ENCODE measurements around the gene ARV1. TPM values are rescaled to one million over a fixed set of nuclear protein-coding genes. Genes with fewer than 3 reads are reported as not detected.

Gene ARV1
- total RNA-seq, 1 experiment from 2014 or later = 4.0 TPM

- no peak for DNase-seq (ENCODE audit: low read depth, low spot score)
- H3K9ac ChIP-seq (ENCODE audit: low read length) = no peak overlapping the region
- no peaks in the 10 kb centered on the region for H3K9me3 ChIP-seq (ENCODE audit: control insufficient read depth in 1 of 2, insufficient read depth in 1 of 2, low read depth in 1 of 2, low read length in 2 of 2)
- intact Hi-C loops (cut with micrococcal nuclease) = no loop called here
- H3K4me2 ChIP-seq (ENCODE audit: low read length) = no peak overlapping the region
- H2AFZ ChIP-seq (ENCODE audit: low read depth, low read length, poor library complexity, severe bottlenecking) = no peak overlapping the region
- H3K27ac ChIP-seq (ENCODE audit: low read depth, low read length) = no peak overlapping the region
- no peak overlapping the region for H3K4me3 ChIP-seq (replicated peaks in 1 of 2; ENCODE audit: low read depth in 1 of 2, low read length in 2 of 2)
- H3K79me2 ChIP-seq (ENCODE audit: insufficient read depth, low read length) = no peaks in the 10 kb centered on the region
- H3K4me1 ChIP-seq (ENCODE audit: control insufficient read depth in 1 of 2, insufficient read depth in 2 of 2, low read length in 2 of 2) = no peaks in the 10 kb centered on the region
- POLR2A ChIA-PET = no interaction called here
- no TSS peak for BruUV-seq (replicated peaks)
- no peaks in the 10 kb centered on the region for H3K9me2 ChIP-seq (ENCODE audit: insufficient read depth)
- no peaks in the 10 kb centered on the region for H4K20me1 ChIP-seq (ENCODE audit: insufficient read depth)
- RAD21 ChIA-PET (ENCODE audit: low non-redundant PET in 1 of 2, low total read pairs in 2 of 2, uncharacterized antibody in 2 of 2, unreplicated experiment in 2 of 2) = no interaction called here
- no peak for ATAC-seq
- no peaks in the 10 kb centered on the region; a peak in 2 of 4 replicates for H3K36me3 ChIP-seq (ENCODE audit: control insufficient read depth in 1 of 2, insufficient read depth in 2 of 2, low read length in 2 of 2)
- CTCF ChIA-PET = no interaction called here
- no peaks in the 10 kb centered on the region for H3K27me3 ChIP-seq (ENCODE audit: insufficient read depth, low read length)
- TF ChIP-seq TCF7L2 (IDR thresholded peaks at IDR 0.05; ENCODE audit: borderline replicate concordance, extremely low read depth, insufficient read depth, insufficient read length) (no peak), RAD21 (IDR thresholded peaks at IDR 0.05; ENCODE audit: low read depth) (no peak), EZH2 (IDR thresholded peaks at IDR 0.05) (no peak), CBX3 (IDR thresholded peaks at IDR 0.05; ENCODE audit: low read depth) (no peak), ZFX (IDR thresholded peaks at IDR 0.05) (no peak), ELF1 (IDR thresholded peaks at IDR 0.05; ENCODE audit: borderline replicate concordance, low read depth) (no peak), SIN3A (IDR thresholded peaks at IDR 0.05; ENCODE audit: low read depth) (no peak), SRF (IDR thresholded peaks at IDR 0.05; ENCODE audit: low read depth) (no peak), POLR2AphosphoS5 (IDR thresholded peaks at IDR 0.05; ENCODE audit: low read depth, low read length) (no peak), EGR1 (IDR thresholded peaks at IDR 0.05; ENCODE audit: low read depth) (no peak)
- TF ChIP-seq, protein P1, sequence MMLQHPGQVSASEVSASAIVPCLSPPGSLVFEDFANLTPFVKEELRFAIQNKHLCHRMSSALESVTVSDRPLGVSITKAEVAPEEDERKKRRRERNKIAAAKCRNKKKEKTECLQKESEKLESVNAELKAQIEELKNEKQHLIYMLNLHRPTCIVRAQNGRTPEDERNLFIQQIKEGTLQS (IDR thresholded peaks at IDR 0.05) = no peak
Observed at GRCh38 chr1:230950404-230950803, 28.5 kb upstream of the ARV1 start.

- RAD21 ChIA-PET (ENCODE audit: low non-redundant PET in 1 of 2, low total read pairs in 2 of 2, uncharacterized antibody in 2 of 2, unreplicated experiment in 2 of 2) = no interaction called here
- Histone ChIP-seq H3K9me3 (ENCODE audit: control insufficient read depth in 1 of 2, insufficient read depth in 1 of 2, low read depth in 1 of 2, low read length in 2 of 2) (no peaks in the 10 kb centered on the region), H3K4me1 (ENCODE audit: control insufficient read depth in 1 of 2, insufficient read depth in 2 of 2, low read length in 2 of 2) (no peaks in the 10 kb centered on the region), H4K20me1 (ENCODE audit: insufficient read depth) (no peaks in the 10 kb centered on the region), H3K27ac (ENCODE audit: low read depth, low read length) (no peak overlapping the region), H3K4me2 (ENCODE audit: low read length) (no peak overlapping the region), H3K79me2 (ENCODE audit: insufficient read depth, low read length) (no peaks in the 10 kb centered on the region), H3K4me3 (replicated peaks in 1 of 2; ENCODE audit: low read depth in 1 of 2, low read length in 2 of 2) (no peak overlapping the region), H3K9ac (ENCODE audit: low read length) (no peak overlapping the region), H3K9me2 (ENCODE audit: insufficient read depth) (no peaks in the 10 kb centered on the region), H3K36me3 (ENCODE audit: control insufficient read depth in 1 of 2, insufficient read depth in 2 of 2, low read length in 2 of 2) (no peaks in the 10 kb centered on the region; a peak in 2 of 4 replicates), H3K27me3 (ENCODE audit: insufficient read depth, low read length) (no peaks in the 10 kb centered on the region), H2AFZ (ENCODE audit: low read depth, low read length, poor library complexity, severe bottlenecking) (no peak overlapping the region)
- POLR2A ChIA-PET = no interaction called here
- no TSS peak for BruUV-seq (replicated peaks)
- ATAC-seq (no peak), DNase-seq (ENCODE audit: low read depth, low spot score) (no peak)
- CTCF ChIA-PET = no interaction called here
- TF ChIP-seq JUND (IDR thresholded peaks at IDR 0.05) = no peak
- TF ChIP-seq, protein P2, sequence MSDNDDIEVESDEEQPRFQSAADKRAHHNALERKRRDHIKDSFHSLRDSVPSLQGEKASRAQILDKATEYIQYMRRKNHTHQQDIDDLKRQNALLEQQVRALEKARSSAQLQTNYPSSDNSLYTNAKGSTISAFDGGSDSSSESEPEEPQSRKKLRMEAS (IDR thresholded peaks at IDR 0.05) = no peak
- no peak for TF ChIP-seq POLR2A (IDR thresholded peaks at IDR 0.05; ENCODE audit: borderline replicate concordance, extremely low read depth, insufficient read depth, insufficient read length)
- no peak for TF ChIP-seq FOSL1 (IDR thresholded peaks at IDR 0.05; ENCODE audit: low read depth)
- TF ChIP-seq TCF7L2 (IDR thresholded peaks at IDR 0.05; ENCODE audit: borderline replicate concordance, extremely low read depth, insufficient read depth, insufficient read length) = no peak
- TF ChIP-seq POLR2AphosphoS5 (IDR thresholded peaks at IDR 0.05; ENCODE audit: low read depth, low read length) = no peak
- TF ChIP-seq YY1 (IDR thresholded peaks at IDR 0.05; ENCODE audit: extremely low read depth, insufficient replicate concordance, low read depth, low read length) = no peak
- TF ChIP-seq CBX3 (IDR thresholded peaks at IDR 0.05; ENCODE audit: low read depth) = no peak
- TF ChIP-seq SP1 (IDR thresholded peaks at IDR 0.05; ENCODE audit: low read depth) = no peak
- no peak for TF ChIP-seq SRF (IDR thresholded peaks at IDR 0.05; ENCODE audit: low read depth)
- TF ChIP-seq ZFX (IDR thresholded peaks at IDR 0.05) = no peak
- no peak for TF ChIP-seq EZH2phosphoT487 (IDR thresholded peaks at IDR 0.05; ENCODE audit: borderline replicate concordance)
- no peak for TF ChIP-seq SIN3A (IDR thresholded peaks at IDR 0.05; ENCODE audit: low read depth)
- TF ChIP-seq EGR1 (IDR thresholded peaks at IDR 0.05; ENCODE audit: low read depth) = no peak
- TF ChIP-seq, protein P1 (IDR thresholded peaks at IDR 0.05) = no peak
- no peak for TF ChIP-seq RAD21 (IDR thresholded peaks at IDR 0.05; ENCODE audit: low read depth)
- intact Hi-C loops (cut with micrococcal nuclease) = no loop called here
Observed at GRCh38 chr1:230957580-230957989, 21.3 kb upstream of the ARV1 start.

Measured in HCT116 (cell line).